Parathyroid adenoma (tissue), 2 donors: Measurements from ENCODE around the gene ZNG1A.
"Not testable (repeated sequence)": the region's sequence is repeated elsewhere in the genome, so short reads cannot be mapped to it uniquely, and the experiment has no call there.

Source experiments
- H2AFZ ChIP-seq: fragments of 300-600 bp; sonication (generic); one replicate; pipeline ENCODE4 v1.7.0; 2017; ENCODE audit warnings: antibody characterized with exemption, mild to moderate bottlenecking
- H3K27ac ChIP-seq: fragments of 300-600 bp; sonication (generic); one replicate; pipeline ENCODE4 v1.7.0; 2017
- H3K27me3 ChIP-seq: fragments of 300-600 bp; sonication (generic); one replicate; pipeline ENCODE4 v1.7.0; 2017; ENCODE audit warnings: low read length; ENCODE audit not compliant: control insufficient read depth, insufficient read depth
- H3K36me3 ChIP-seq: fragments of 300-600 bp; sonication (generic); one replicate; pipeline ENCODE4 v1.7.0; 2017; ENCODE audit warnings: low read length; ENCODE audit not compliant: control insufficient read depth, insufficient read depth
- H3K4me1 ChIP-seq: fragments of 300-600 bp; sonication (generic); one replicate; pipeline ENCODE4 v1.7.0; 2017; ENCODE audit warnings: control low read depth
- H3K4me2 ChIP-seq: fragments of 300-600 bp; sonication (generic); one replicate; pipeline ENCODE4 v1.7.0; 2017; ENCODE audit warnings: low read length
- H3K4me3 ChIP-seq: fragments of 300-600 bp; sonication (generic); one replicate; pipeline ENCODE4 v1.7.0; 2017; ENCODE audit warnings: low read depth, low read length
- H3K79me2 ChIP-seq: fragments of 300-600 bp; sonication (generic); one replicate; pipeline ENCODE4 v1.7.0; 2017; ENCODE audit warnings: control low read depth
- H3K9ac ChIP-seq: fragments of 300-600 bp; sonication (generic); one replicate; pipeline ENCODE4 v1.7.0; 2017; ENCODE audit warnings: mild to moderate bottlenecking
- H3K9me3 ChIP-seq: fragments of 300-600 bp; sonication (generic); one replicate; pipeline ENCODE4 v1.7.0; 2017; ENCODE audit warnings: low read length; ENCODE audit not compliant: control insufficient read depth
- CTCF ChIP-seq: fragments of 300-600 bp; sonication (generic); IDR thresholded peaks from one replicate; pipeline ENCODE4 v1.7.0; 2017; ENCODE audit warnings: antibody characterized with exemption, mild to moderate bottlenecking
- donor health status: primary hyperparathyroidism.

The ZNG1A gene

GRCh38 chr9:221989-222776 is 43.3 kb upstream of the ZNG1A start:
- Histone ChIP-seq H3K27ac (no peak overlapping the region), H3K4me3 (no peak overlapping the region), H3K4me1 (no peaks in the 10 kb centered on the region), H3K79me2 (no peaks in the 10 kb centered on the region), H2AFZ (no peak overlapping the region), H3K9me3 (no peaks in the 10 kb centered on the region), H3K9ac (no peak overlapping the region), H3K27me3 (no peaks in the 10 kb centered on the region), H3K36me3 (no peaks in the 10 kb centered on the region), H3K4me2 (no peak overlapping the region)
- TF ChIP-seq CTCF = no peak

- Histone ChIP-seq H3K27ac (no peak overlapping the region), H3K36me3 (no peaks in the 10 kb centered on the region), H3K9me3 (no peaks in the 10 kb centered on the region), H3K4me3 (no peak overlapping the region), H3K79me2 (no peaks in the 10 kb centered on the region), H3K4me2 (no peak overlapping the region), H3K4me1 (no peaks in the 10 kb centered on the region), H3K27me3 (no peaks in the 10 kb centered on the region), H2AFZ (no peak overlapping the region), H3K9ac (no peak overlapping the region)
- no peak for TF ChIP-seq CTCF
Measured at GRCh38 chr9:219670-220365, 41.0 kb upstream of the ZNG1A start.

GRCh38 chr9:219036-219435 is 40.2 kb upstream of the ZNG1A start:
- not testable (repeated sequence) for H3K4me1 ChIP-seq

GRCh38 chr9:217950-218349 is 39.1 kb upstream of the ZNG1A start:
- no peak for TF ChIP-seq CTCF

More at GRCh38 chr9:219036-219435, 40.2 kb upstream of the ZNG1A start:
- not testable (repeated sequence) for H3K27ac ChIP-seq, H3K79me2 ChIP-seq, H3K36me3 ChIP-seq, H3K9me3 ChIP-seq, H3K4me3 ChIP-seq, H3K4me2 ChIP-seq, H3K27me3 ChIP-seq, H2AFZ ChIP-seq, H3K9ac ChIP-seq

GRCh38 chr9:216866-217265 is 38.0 kb upstream of the ZNG1A start:
- Histone ChIP-seq H3K36me3 (no peaks in the 10 kb centered on the region), H3K79me2 (no peaks in the 10 kb centered on the region), H3K27ac (no peak overlapping the region), H3K4me2 (no peak overlapping the region), H3K9ac (no peak overlapping the region), H3K4me3 (no peak overlapping the region), H2AFZ (no peak overlapping the region), H3K9me3 (no peaks in the 10 kb centered on the region), H3K4me1 (no peaks in the 10 kb centered on the region), H3K27me3 (no peaks in the 10 kb centered on the region)
- no peak for TF ChIP-seq CTCF

More at GRCh38 chr9:217950-218349, 39.1 kb upstream of the ZNG1A start:
- no peaks in the 10 kb centered on the region for H3K27me3 ChIP-seq
- no peaks in the 10 kb centered on the region for H3K9me3 ChIP-seq
- no peak overlapping the region for H3K4me2 ChIP-seq
- H3K4me1 ChIP-seq = no peaks in the 10 kb centered on the region
- no peak overlapping the region for H3K9ac ChIP-seq
- no peaks in the 10 kb centered on the region for H3K79me2 ChIP-seq
- no peak overlapping the region for H3K4me3 ChIP-seq
- no peak overlapping the region for H3K27ac ChIP-seq
- no peak overlapping the region for H2AFZ ChIP-seq
- H3K36me3 ChIP-seq = no peaks in the 10 kb centered on the region
